Keratinocyte (primary cell): Measurements from ENCODE around the gene GNAL. TPM values are rescaled to one million over a fixed set of nuclear protein-coding genes. Genes with fewer than 3 reads are reported as not detected.

ENCODE experiments used
- DNase-seq: peaks from one replicate; pipeline ENCODE4 v3.0.0-alpha.2; 2011; ENCODE audit warnings: low read depth, missing footprints, low spot score
- FAIRE-seq: peaks from 2 replicates; lab custom pipeline; 2011; peaks lifted over from hg19 to GRCh38; lab: Jason Lieb, UNC
- H2AFZ ChIP-seq: 2 replicates; pipeline ENCODE4 v1.6.0; 2012; ENCODE audit warnings: low read length, control low read depth, inconsistent platforms; ENCODE audit not compliant: control insufficient read depth
- H3K27ac ChIP-seq: 2 replicates; pipeline ENCODE4 v1.5.1; 2011; ENCODE audit warnings: low read length; ENCODE audit not compliant: control insufficient read depth, insufficient read depth
- H3K27me3 ChIP-seq: 3 replicates; pipeline ENCODE4 v1.6.0; 2011; ENCODE audit warnings: low read length; ENCODE audit not compliant: control insufficient read depth, insufficient read depth; ENCODE audit errors: extremely low read depth
- H3K36me3 ChIP-seq, 2 experiments: 2 replicates in 1 of 2; 3 replicates in 1 of 2; pipeline ENCODE4 v1.5.1; 2011; ENCODE audit warnings: low read length in 2 of 2, mild to moderate bottlenecking in 1 of 2; ENCODE audit not compliant: control insufficient read depth in 2 of 2, insufficient read depth in 2 of 2; ENCODE audit errors: extremely low read depth in 1 of 2
- H3K4me1 ChIP-seq: 3 replicates; pipeline ENCODE4 v1.5.1; 2011; ENCODE audit warnings: low read length; ENCODE audit not compliant: control insufficient read depth, insufficient read depth; ENCODE audit errors: extremely low read depth
- H3K4me2 ChIP-seq: 3 replicates; pipeline ENCODE4 v1.6.0; 2011; ENCODE audit warnings: low read depth, low read length; ENCODE audit not compliant: control insufficient read depth, insufficient read depth; ENCODE audit errors: extremely low read depth
- H3K4me3 ChIP-seq, 3 experiments: fragments of 200-600 bp in 1 of 3; sonication (generic) in 1 of 3; 2 replicates in 2 of 3; 3 replicates in 1 of 3; pipeline ENCODE4 v1.5.1; 2011 to 2016; ENCODE audit warnings: low read length in 3 of 3, mild to moderate bottlenecking in 3 of 3, control low read depth in 2 of 3, inconsistent platforms in 1 of 3, low read depth in 1 of 3, mixed read lengths in 1 of 3, mixed run types in 1 of 3, moderate library complexity in 1 of 3; ENCODE audit not compliant: control insufficient read depth in 2 of 3, insufficient read depth in 2 of 3; ENCODE audit errors: extremely low read depth in 1 of 3
- H3K79me2 ChIP-seq: 2 replicates; pipeline ENCODE4 v1.6.0; 2012; ENCODE audit warnings: low read length; ENCODE audit not compliant: control insufficient read depth, insufficient read depth
- H3K9ac ChIP-seq: 3 replicates; pipeline ENCODE4 v1.6.0; 2011; ENCODE audit warnings: low read length; ENCODE audit not compliant: control insufficient read depth, insufficient read depth; ENCODE audit errors: extremely low read depth
- H3K9me1 ChIP-seq: 3 replicates; pipeline ENCODE4 v1.6.0; 2011; ENCODE audit warnings: low read length; ENCODE audit not compliant: control insufficient read depth, insufficient read depth; ENCODE audit errors: extremely low read depth
- H3K9me3 ChIP-seq: 2 replicates; pipeline ENCODE4 v1.5.1; 2012; ENCODE audit warnings: low read depth, low read length; ENCODE audit not compliant: control insufficient read depth
- H4K20me1 ChIP-seq: 3 replicates; pipeline ENCODE4 v1.6.0; 2011; ENCODE audit warnings: low read length; ENCODE audit not compliant: control insufficient read depth, insufficient read depth; ENCODE audit errors: extremely low read depth
- EZH2 ChIP-seq: IDR thresholded peaks from one replicate; pipeline ENCODE4 v1.6.1; 2012; ENCODE audit warnings: inconsistent platforms, mild to moderate bottlenecking, low read length, moderate library complexity
- dilution Hi-C: fragments of 300-500 bp; cut with MboI; formaldehyde crosslinking; loops from one replicate; pipeline ENCODE4 v1.7.0; 2020; ENCODE audit warnings: low sequenced_read_pairs; ENCODE audit not compliant: extremely low pct_ligation_motif_present
- polyA plus RNA-seq, 5 experiments: library from polyadenylated mRNA; depleted of rRNA in 3 of 5; stranded (reverse) in 3 of 5; stranded (forward) in 1 of 5; unstranded in 1 of 5; fragments of >200 nt; gene quantifications; 1 replicate in 1 of 5; 2 replicates in 3 of 5; 3 replicates in 1 of 5; pipeline versions ENCODE4 v1.2.1 to v1.2.3, GENCODE V29; 2011 to 2012; ENCODE audit warnings: missing spikeins in 2 of 5, low read depth in 1 of 5, low replicate concordance in 1 of 5
- TF ChIP-seq, protein P1 (sequence below), 3 experiments: IDR thresholded peaks in 1 of 3; conservative IDR thresholded peaks in 1 of 3; optimal IDR thresholded peaks in 1 of 3; 2 replicates in 2 of 3; 3 replicates in 1 of 3; pipeline versions ENCODE3 to v1.5.1; 2011; ENCODE audit warnings: low read length in 3 of 3, mild to moderate bottlenecking in 3 of 3, moderate library complexity in 2 of 3, control low read depth in 1 of 3, inconsistent platforms in 1 of 3; ENCODE audit not compliant: insufficient read depth in 2 of 3; ENCODE audit errors: extremely low read depth in 1 of 3

GNAL gene
- polyA plus RNA-seq, 1 donor (not counting 4 experiments of a cell fraction or from before 2014, with no cell fraction given), result 30.0 TPM

DNA sequence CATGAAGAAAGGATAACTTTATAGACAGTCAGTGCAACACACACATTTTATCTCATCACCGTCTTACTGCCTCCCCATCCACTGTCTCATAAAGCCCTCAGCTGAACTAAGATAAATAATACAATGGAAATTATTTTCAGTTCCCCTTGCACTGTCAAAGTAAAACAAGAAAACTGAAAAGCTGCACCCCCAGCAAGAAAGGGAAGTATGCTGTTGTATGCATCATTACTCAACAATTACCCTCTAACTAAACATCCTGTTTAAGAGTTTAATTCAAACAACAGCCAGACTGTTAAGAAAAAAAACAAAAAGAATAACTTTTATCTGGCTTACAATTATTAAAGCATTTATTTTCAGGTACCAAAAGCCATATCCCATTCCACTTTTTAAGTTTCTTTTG lies 194.1 kb downstream of the GNAL start:
- H3K4me1 ChIP-seq, result peaks cover 6% of the 10 kb centered on the region
- H3K27ac ChIP-seq, result no peak overlapping the region
- H3K4me2 ChIP-seq, result no peak overlapping the region
- H3K4me3 ChIP-seq, result no peak overlapping the region
- no peak for DNase-seq
- no peaks in the 10 kb centered on the region for H3K9me3 ChIP-seq
- H3K9ac ChIP-seq, result no peak overlapping the region
- FAIRE-seq, result no peak
- H3K79me2 ChIP-seq, result no peaks in the 10 kb centered on the region
- dilution Hi-C loops, result no loop called here
- no peaks in the 10 kb centered on the region for H3K9me1 ChIP-seq
- no peaks in the 10 kb centered on the region for H3K27me3 ChIP-seq
- TF ChIP-seq EZH2, result no peak
- TF ChIP-seq, protein P1, sequence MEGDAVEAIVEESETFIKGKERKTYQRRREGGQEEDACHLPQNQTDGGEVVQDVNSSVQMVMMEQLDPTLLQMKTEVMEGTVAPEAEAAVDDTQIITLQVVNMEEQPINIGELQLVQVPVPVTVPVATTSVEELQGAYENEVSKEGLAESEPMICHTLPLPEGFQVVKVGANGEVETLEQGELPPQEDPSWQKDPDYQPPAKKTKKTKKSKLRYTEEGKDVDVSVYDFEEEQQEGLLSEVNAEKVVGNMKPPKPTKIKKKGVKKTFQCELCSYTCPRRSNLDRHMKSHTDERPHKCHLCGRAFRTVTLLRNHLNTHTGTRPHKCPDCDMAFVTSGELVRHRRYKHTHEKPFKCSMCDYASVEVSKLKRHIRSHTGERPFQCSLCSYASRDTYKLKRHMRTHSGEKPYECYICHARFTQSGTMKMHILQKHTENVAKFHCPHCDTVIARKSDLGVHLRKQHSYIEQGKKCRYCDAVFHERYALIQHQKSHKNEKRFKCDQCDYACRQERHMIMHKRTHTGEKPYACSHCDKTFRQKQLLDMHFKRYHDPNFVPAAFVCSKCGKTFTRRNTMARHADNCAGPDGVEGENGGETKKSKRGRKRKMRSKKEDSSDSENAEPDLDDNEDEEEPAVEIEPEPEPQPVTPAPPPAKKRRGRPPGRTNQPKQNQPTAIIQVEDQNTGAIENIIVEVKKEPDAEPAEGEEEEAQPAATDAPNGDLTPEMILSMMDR (optimal IDR thresholded peaks at IDR 0.05 in 1 of 3, IDR thresholded peaks at IDR 0.05 in 1 of 3, conservative IDR thresholded peaks at IDR 0.05 in 1 of 3; ENCODE audit: extremely low read depth in 1 of 3, insufficient read depth in 2 of 3, low read length in 3 of 3), result no peak
- peaks cover 11 to 12% of the 10 kb centered on the region in 2 experiments for H3K36me3 ChIP-seq
- no peaks in the 10 kb centered on the region for H4K20me1 ChIP-seq
- no peak overlapping the region for H2AFZ ChIP-seq

DNA sequence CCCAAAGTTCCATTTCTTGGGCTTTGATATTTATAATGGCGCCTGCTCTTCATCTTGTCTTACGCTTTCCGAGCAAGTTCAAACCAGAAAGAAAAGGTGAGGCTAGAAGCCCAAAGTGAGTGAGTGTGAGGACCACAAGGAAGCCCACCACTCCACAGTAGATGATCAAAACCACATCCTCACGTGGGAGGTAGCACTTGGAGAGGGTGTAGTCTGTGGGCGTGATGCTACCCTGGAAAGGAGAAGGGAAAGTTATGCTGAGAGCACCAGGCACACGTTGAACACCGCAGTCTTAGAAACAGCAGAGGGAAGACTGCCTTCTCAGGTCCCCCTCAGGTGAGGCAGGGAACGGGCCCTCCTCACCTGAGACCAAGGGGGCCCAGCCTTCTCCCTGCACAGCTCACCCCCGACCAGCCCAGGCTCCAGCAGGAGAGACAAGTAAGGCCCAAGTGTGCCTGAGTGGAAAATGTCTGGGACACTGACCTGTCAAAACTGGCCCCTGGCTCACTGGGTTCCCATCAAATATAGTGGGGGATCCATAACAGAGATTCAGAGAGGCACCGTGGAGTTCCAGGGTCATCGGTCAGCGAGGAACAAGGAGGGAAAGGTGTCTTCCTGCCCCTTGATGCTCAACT lies 195.4 kb downstream of the GNAL start:
- TF ChIP-seq, protein P1 (optimal IDR thresholded peaks at IDR 0.05 in 1 of 3, IDR thresholded peaks at IDR 0.05 in 1 of 3, conservative IDR thresholded peaks at IDR 0.05 in 1 of 3; ENCODE audit: extremely low read depth in 1 of 3, insufficient read depth in 2 of 3, low read length in 3 of 3), result no peak
- no peak for TF ChIP-seq EZH2
- peaks cover 11 to 19% of the 10 kb centered on the region in 2 experiments for H3K36me3 ChIP-seq

More for the DNA sequence above, 195.4 kb downstream of the GNAL start:
- H3K79me2 ChIP-seq, result no peaks in the 10 kb centered on the region
- H4K20me1 ChIP-seq, result no peaks in the 10 kb centered on the region
- H3K4me1 ChIP-seq, result peaks cover 6% of the 10 kb centered on the region
- no peaks in the 10 kb centered on the region for H3K27me3 ChIP-seq
- DNase-seq, result no peak
- no peak overlapping the region for H3K27ac ChIP-seq
- no peak overlapping the region for H3K4me2 ChIP-seq
- no peaks in the 10 kb centered on the region for H3K9me1 ChIP-seq
- no peak overlapping the region for H3K4me3 ChIP-seq
- no peak for FAIRE-seq
- no peak overlapping the region for H3K9ac ChIP-seq
- dilution Hi-C loops, result no loop called here
- H3K9me3 ChIP-seq, result no peaks in the 10 kb centered on the region
- no peak overlapping the region for H2AFZ ChIP-seq
